GM12878 (cell line): Measurements from ENCODE around the gene OGDHL. TPM values are rescaled to one million over a fixed set of nuclear protein-coding genes. Genes with fewer than 3 reads are reported as not detected.

Experiments
- ATAC-seq: fragments of 200-7000 bp; cut with Tn5 transposase; 3 replicates; pipeline ENCODE4 v1.9.1; 2020; ENCODE audit warnings: mild to moderate bottlenecking, moderate library complexity
- BruUV-seq: library from RNA; stranded (reverse); fragments of 400-500 nt; replicated peaks from 2 replicates; lab custom pipeline; 2021; lab: Mats Ljungman, UMichigan
- CTCF ChIA-PET: fragments of 300-600 bp; sonication (Branson Sonifier 250); formaldehyde crosslinking; extraction: SDS; loops from one replicate; lab custom pipeline; 2021; ENCODE audit warnings: inconsistent platforms; lab: Yijun Ruan, JAX
- POLR2A ChIA-PET: fragments of 350-600 bp; formaldehyde crosslinking; extraction: SDS; loops from one replicate; lab custom pipeline; 2021; ENCODE audit warnings: inconsistent platforms; lab: Charles Lee
- RAD21 ChIA-PET: fragments of 300-600 bp; sonication (Branson Sonifier 250); formaldehyde crosslinking; loops from one replicate; lab custom pipeline; 2023; ENCODE audit warnings: antibody characterized with exemption; ENCODE audit not compliant: unreplicated experiment; lab: Charles Lee
- SMC1A ChIA-PET: fragments of 300-600 bp; sonication (Branson Sonifier 250); formaldehyde crosslinking; loops from one replicate; lab custom pipeline; 2023; ENCODE audit not compliant: unreplicated experiment, uncharacterized antibody; lab: Charles Lee
- DNase-seq: peaks from one replicate; pipeline ENCODE4 v3.0.0-alpha.2; 2011; ENCODE audit warnings: low read depth, low spot score
- FAIRE-seq: peaks from 3 replicates; lab custom pipeline; 2011; peaks lifted over from hg19 to GRCh38; lab: Jason Lieb, UNC
- H2AFZ ChIP-seq: 2 replicates; pipeline ENCODE4 v1.6.0; 2011; ENCODE audit warnings: low read depth, low read length, control low read depth; ENCODE audit not compliant: control insufficient read depth
- H3K27ac ChIP-seq: 2 replicates; pipeline ENCODE4 v1.5.1; 2011; ENCODE audit warnings: control low read depth; ENCODE audit not compliant: control insufficient read depth, insufficient read depth
- H3K27me3 ChIP-seq, 2 experiments: replicated peaks in 1 of 2; 2 replicates each; pipeline versions ENCODE4 v1.6.0 to v1.6.1; 2011; ENCODE audit warnings: low read length in 1 of 2; ENCODE audit not compliant: control insufficient read depth in 2 of 2, insufficient read depth in 2 of 2
- H3K36me3 ChIP-seq, 2 experiments: 2 replicates each; pipeline ENCODE4 v1.5.1; 2011; ENCODE audit warnings: low read length in 1 of 2; ENCODE audit not compliant: control insufficient read depth in 2 of 2, insufficient read depth in 2 of 2
- H3K4me1 ChIP-seq: 2 replicates; pipeline ENCODE4 v1.6.1; 2011; ENCODE audit warnings: mild to moderate bottlenecking, low read length, moderate library complexity, mixed read lengths; ENCODE audit not compliant: control insufficient read depth, insufficient read depth
- H3K4me2 ChIP-seq: 2 replicates; pipeline ENCODE4 v1.6.0; 2011; ENCODE audit warnings: control low read depth; ENCODE audit not compliant: control insufficient read depth, insufficient read depth
- H3K4me3 ChIP-seq: fragments of 200-600 bp; sonication (generic); 2 replicates; pipeline ENCODE4 v1.5.1; 2016
- H3K79me2 ChIP-seq: 2 replicates; pipeline ENCODE4 v1.6.0; 2011; ENCODE audit warnings: low read length; ENCODE audit not compliant: control insufficient read depth, insufficient read depth
- H3K9ac ChIP-seq: 2 replicates; pipeline ENCODE4 v1.8.0; 2011; ENCODE audit warnings: low read length, control low read depth, mixed read lengths; ENCODE audit not compliant: control insufficient read depth, insufficient read depth
- H3K9me3 ChIP-seq: replicated peaks from 3 replicates; pipeline ENCODE4 v1.5.1; 2011; ENCODE audit warnings: mild to moderate bottlenecking, low read length; ENCODE audit not compliant: control insufficient read depth, insufficient read depth
- H4K20me1 ChIP-seq: 2 replicates; pipeline ENCODE4 v1.6.0; 2011; ENCODE audit not compliant: control insufficient read depth, insufficient read depth
- CBX5 ChIP-seq: sonication (generic); IDR thresholded peaks from 2 replicates; pipeline ENCODE4 v1.6.1; 2016; ENCODE audit warnings: low read depth, moderate library complexity, mild to moderate bottlenecking, inconsistent platforms
- ELK1 ChIP-seq: IDR thresholded peaks from 2 replicates; pipeline ENCODE4 v1.6.1; 2012; ENCODE audit warnings: low read depth, low read length, improper control_type of control experiment
- EP300 ChIP-seq, 2 experiments: fragments of 150-350 bp in 1 of 2; IDR thresholded peaks; 2 replicates each; pipeline ENCODE4 v1.6.1; 2011 to 2012; ENCODE audit warnings: low read depth in 2 of 2, low read length in 2 of 2, borderline replicate concordance in 1 of 2, improper control_type of control experiment in 1 of 2, inconsistent platforms in 1 of 2; ENCODE audit not compliant: control insufficient read depth in 1 of 2
- GATAD2B ChIP-seq: fragments of 450-650 bp; conservative IDR thresholded peaks from 2 replicates; pipeline ENCODE4 v1.6.1; 2017; ENCODE audit warnings: low read depth, mild to moderate bottlenecking, moderate library complexity
- HCFC1 ChIP-seq: fragments of 150-350 bp; IDR thresholded peaks from 2 replicates; pipeline ENCODE4 v1.6.1; 2014; ENCODE audit warnings: low read length
- IKZF1 ChIP-seq: fragments of 450-650 bp; conservative IDR thresholded peaks from 2 replicates; pipeline ENCODE4 v1.6.1; 2017; ENCODE audit warnings: antibody characterized with exemption, mild to moderate bottlenecking
- NFYB ChIP-seq: IDR thresholded peaks from 2 replicates; pipeline ENCODE4 v1.6.1; 2011; ENCODE audit warnings: low read depth, mild to moderate bottlenecking, low read length, improper control_type of control experiment, moderate library complexity; ENCODE audit not compliant: insufficient read depth
- NR2C1 ChIP-seq: fragments of 450-650 bp; IDR thresholded peaks from 2 replicates; pipeline ENCODE4 v1.6.1; 2017; ENCODE audit warnings: antibody characterized with exemption, mild to moderate bottlenecking, moderate library complexity
- NRF1 ChIP-seq: conservative IDR thresholded peaks from 2 replicates; pipeline ENCODE4 v1.6.1; 2011; ENCODE audit warnings: mild to moderate bottlenecking, low read depth, low read length, improper control_type of control experiment
- RUNX3 ChIP-seq: IDR thresholded peaks from 2 replicates; pipeline ENCODE4 v1.6.1; 2012; ENCODE audit warnings: low read length, inconsistent platforms
- SRF ChIP-seq, 2 experiments: IDR thresholded peaks; 2 replicates each; pipeline ENCODE4 v1.6.1; 2011; ENCODE audit warnings: low read depth in 2 of 2, low read length in 2 of 2, mild to moderate bottlenecking in 1 of 2, moderate library complexity in 1 of 2
- TARDBP ChIP-seq: IDR thresholded peaks from 2 replicates; pipeline ENCODE4 v1.6.1; 2016; ENCODE audit warnings: borderline replicate concordance
- WRNIP1 ChIP-seq: IDR thresholded peaks from 2 replicates; pipeline ENCODE4 v1.6.1; 2011; ENCODE audit warnings: low read depth, low read length, improper control_type of control experiment, borderline replicate concordance
- ZBTB4 ChIP-seq: fragments of 450-650 bp; formaldehyde crosslinking; IDR thresholded peaks from 2 replicates; pipeline ENCODE4 v1.4.0; 2022; ENCODE audit warnings: mild to moderate bottlenecking, moderate library complexity
- ZNF274 ChIP-seq: IDR thresholded peaks from one replicate; pipeline ENCODE4 v1.8.0; 2011; ENCODE audit not compliant: insufficient read length, insufficient read depth
- WGBS: methylation state at CpG from one replicate; pipeline ENCODE4 v1.1.6; 2016; ENCODE audit warnings: low lambda C conversion rate; ENCODE audit not compliant: insufficient replicate concordance, insufficient coverage; ENCODE audit errors: missing lambda C conversion rate; 5-methylcytosine and 5-hydroxymethylcytosine counted together
- in situ Hi-C: fragments of 300-500 bp; cut with MboI; formaldehyde crosslinking; loops from 9 replicates; pipeline ENCODE4 v1.14.3; 2018; ENCODE audit warnings: mixed read lengths
- intact Hi-C: fragments of 100-400 bp; cut with micrococcal nuclease; formaldehyde crosslinking; loops from one replicate; pipeline ENCODE4 v1.14.2; 2022; ENCODE audit not compliant: unreplicated experiment
- polyA plus RNA-seq, 11 experiments: library from polyadenylated mRNA; depleted of rRNA in 4 of 11; unstranded in 6 of 11; stranded (reverse) in 5 of 11; fragments of >200 nt; fragmentation: Nextera tagmentation in 4 of 11; fragmentation: Illumina TruSeq in 1 of 11; extraction: Ambion mirVana in 4 of 11; extraction: Trizol in 1 of 11; gene quantifications; 1 replicate in 1 of 11; 2 replicates in 10 of 11; pipeline versions ENCODE4 v1.2.1 to v1.2.3, GENCODE V29; 2011 to 2016; ENCODE audit warnings: inconsistent platforms in 2 of 11, missing spikeins in 2 of 11, low read depth in 1 of 11
- total RNA-seq, 4 experiments: library from RNA; depleted of rRNA in 3 of 4; stranded (reverse); fragments of >200 nt in 3 of 4; fragmentation: Illumina TruSeq in 1 of 4; extraction: Trizol in 1 of 4; gene quantifications; 2 replicates each; pipeline versions ENCODE4 v1.2.1 to v1.2.3, GENCODE V29; 2013 to 2021

Gene OGDHL
- total and polyA plus RNA-seq, 10 of the 15 experiments (the other 5 are each of a cell fraction or from before 2014, with no cell fraction given): 0.02 to 13.3 (median 0.34) TPM

- H3K4me3 ChIP-seq: no peak overlapping the region
- SMC1A ChIA-PET: no interaction called here
- POLR2A ChIA-PET: no interaction called here
- FAIRE-seq: no peak
- no peaks in the 10 kb centered on the region for H3K36me3 ChIP-seq
- H3K4me1 ChIP-seq: no peaks in the 10 kb centered on the region
- RAD21 ChIA-PET: no interaction called here
- H2AFZ ChIP-seq: no peak overlapping the region
- CTCF ChIA-PET: no interaction called here
- no peaks in the 10 kb centered on the region for H3K9me3 ChIP-seq
- no peaks in the 10 kb centered on the region for H4K20me1 ChIP-seq
- H3K79me2 ChIP-seq: no peaks in the 10 kb centered on the region
- BruUV-seq: no TSS peak
- TF ChIP-seq ZNF274 (no peak), ELK1 (no peak), SRF (IDR thresholded peaks at IDR 0.05; ENCODE audit: low read depth in 2 of 2, low read length in 2 of 2) (no peak), TARDBP (no peak)
- DNase-seq: no peak
- H3K4me2 ChIP-seq: peak overlapping the region; percentile 82; the same call in 1 of the 2 replicates
- 36% methylated on average over 4 of the region's 4 CpGs for WGBS
- H3K9ac ChIP-seq: no peak overlapping the region
- H3K27me3 ChIP-seq: no peaks in the 10 kb centered on the region
- ATAC-seq: no peak
- no peak overlapping the region for H3K27ac ChIP-seq
- intact Hi-C loops: no loop called here
- in situ Hi-C loops: no loop called here
Measured at GRCh38 chr10:49762566-49762877, 399 bp upstream of the OGDHL start.

GRCh38 chr10:49761201-49761788 lies 828 bp downstream of the OGDHL start:
- H3K27me3 ChIP-seq: no peaks in the 10 kb centered on the region
- intact Hi-C loops: no loop called here
- H3K9me3 ChIP-seq: no peaks in the 10 kb centered on the region
- DNase-seq (no peak), ATAC-seq (peak; percentile 31), FAIRE-seq (no peak)
- H3K36me3 ChIP-seq: no peaks in the 10 kb centered on the region
- no peak overlapping the region for H2AFZ ChIP-seq
- RAD21 ChIA-PET: no interaction called here
- no peak overlapping the region for H3K27ac ChIP-seq
- CTCF ChIA-PET: no interaction called here
- peak overlapping the region; percentile 82 for H3K4me2 ChIP-seq
- POLR2A ChIA-PET: no interaction called here
- H3K79me2 ChIP-seq: no peaks in the 10 kb centered on the region
- 37% methylated on average over 12 of the region's 16 CpGs for whole genome bisulfite sequencing
- peak overlapping the region; percentile 69 for H3K4me3 ChIP-seq
- no peaks in the 10 kb centered on the region for H3K4me1 ChIP-seq
- SMC1A ChIA-PET: no interaction called here
- TSS peak; percentile 73 for BruUV-seq
- H3K9ac ChIP-seq: no peak overlapping the region; the same call in 1 of the 2 replicates
- in situ Hi-C loops: no loop called here
- H4K20me1 ChIP-seq: no peaks in the 10 kb centered on the region
- TF ChIP-seq CBX5: no peak
- no peak for TF ChIP-seq WRNIP1
- no peak for TF ChIP-seq HCFC1
- no peak for TF ChIP-seq RUNX3
- TF ChIP-seq NR2C1: no peak
- no peak for TF ChIP-seq GATAD2B
- TF ChIP-seq ZBTB4 (CRISPR knock-in tag): no peak
- TF ChIP-seq EP300 (IDR thresholded peaks at IDR 0.05; ENCODE audit: borderline replicate concordance in 1 of 2, control insufficient read depth in 1 of 2, low read depth in 2 of 2, low read length in 2 of 2): no peak
- no peak for TF ChIP-seq NRF1
- no peak for TF ChIP-seq NFYB
- TF ChIP-seq IKZF1: no peak
